GM21576 (cell line): ENCODE data around the gene DOCK10.

ENCODE experiments used
- ATAC-seq: cut with Tn5 transposase; IDR thresholded peaks from one replicate; pipeline ENCODE4 v1.9.1; 2021; ENCODE audit warnings: mild to moderate bottlenecking, moderate library complexity; ENCODE audit not compliant: unreplicated experiment

DOCK10 gene

GRCh38 chr2:225013425-225014365 lies 28.6 kb downstream of the DOCK10 start:
- no peak for ATAC-seq

- no peak for ATAC-seq
These were observed 30.7 kb downstream of the DOCK10 start for GRCh38 chr2:225011585-225011984.

- no peak for ATAC-seq
These were observed 31.5 kb downstream of the DOCK10 start for GRCh38 chr2:225010804-225011203.

GRCh38 chr2:225009768-225010167 lies 32.5 kb downstream of the DOCK10 start:
- ATAC-seq = no peak

- no peak for ATAC-seq
These were observed 33.3 kb downstream of the DOCK10 start for GRCh38 chr2:225008935-225009334.

- peak; percentile 75 for ATAC-seq
These were observed 34.0 kb downstream of the DOCK10 start for GRCh38 chr2:225008179-225008856.

- ATAC-seq = no peak
These were observed 35.5 kb downstream of the DOCK10 start for GRCh38 chr2:225006730-225007129.

GRCh38 chr2:225004597-225004996 lies 37.7 kb downstream of the DOCK10 start:
- ATAC-seq = no peak

- ATAC-seq = peak; percentile 94
These were observed 39.6 kb downstream of the DOCK10 start for GRCh38 chr2:225002656-225003045.

GRCh38 chr2:225002039-225002655 lies 40.1 kb downstream of the DOCK10 start:
- peak; percentile 70 for ATAC-seq

GRCh38 chr2:224999754-225000153 lies 42.5 kb downstream of the DOCK10 start:
- no peak for ATAC-seq

GRCh38 chr2:224999321-224999720 lies 42.9 kb downstream of the DOCK10 start:
- no peak for ATAC-seq

GRCh38 chr2:224997802-224998201 lies 44.5 kb downstream of the DOCK10 start:
- ATAC-seq = no peak

- no peak for ATAC-seq
These were observed 46.8 kb downstream of the DOCK10 start for GRCh38 chr2:224995419-224995818.

- ATAC-seq = no peak
These were observed 47.9 kb downstream of the DOCK10 start for GRCh38 chr2:224994242-224994823.

GRCh38 chr2:224990710-224991109 lies 51.6 kb downstream of the DOCK10 start:
- ATAC-seq = no peak

- ATAC-seq = no peak
These were observed 54.5 kb downstream of the DOCK10 start for GRCh38 chr2:224987733-224988132.

- no peak for ATAC-seq
These were observed 55.8 kb downstream of the DOCK10 start for GRCh38 chr2:224986477-224986876.

GRCh38 chr2:224984637-224985036 lies 57.6 kb downstream of the DOCK10 start:
- ATAC-seq = no peak

- no peak for ATAC-seq
These were observed 58.3 kb downstream of the DOCK10 start for GRCh38 chr2:224983712-224984554.
